SKM-1 (cell line): Measurements from ENCODE around the gene TIMM10.

Experiments used
- DNase-seq: peaks from one replicate; lab custom pipeline; 2025; ENCODE audit not compliant: unreplicated experiment; lab: John Stamatoyannopoulos, UW

The TIMM10 gene, protein sequence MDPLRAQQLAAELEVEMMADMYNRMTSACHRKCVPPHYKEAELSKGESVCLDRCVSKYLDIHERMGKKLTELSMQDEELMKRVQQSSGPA

GRCh38 chr11:57530596-57531507 lies at the start of gene TIMM10:
TIMM10 (minus strand) TSS chr11:57530754; CDS start chr11:57530189, 565 bp downstream.
- peak; percentile 99 for DNase-seq

- no peak for DNase-seq
Observed at GRCh38 chr11:57574061-57574460, 43.5 kb upstream of the TIMM10 start.

DNA sequence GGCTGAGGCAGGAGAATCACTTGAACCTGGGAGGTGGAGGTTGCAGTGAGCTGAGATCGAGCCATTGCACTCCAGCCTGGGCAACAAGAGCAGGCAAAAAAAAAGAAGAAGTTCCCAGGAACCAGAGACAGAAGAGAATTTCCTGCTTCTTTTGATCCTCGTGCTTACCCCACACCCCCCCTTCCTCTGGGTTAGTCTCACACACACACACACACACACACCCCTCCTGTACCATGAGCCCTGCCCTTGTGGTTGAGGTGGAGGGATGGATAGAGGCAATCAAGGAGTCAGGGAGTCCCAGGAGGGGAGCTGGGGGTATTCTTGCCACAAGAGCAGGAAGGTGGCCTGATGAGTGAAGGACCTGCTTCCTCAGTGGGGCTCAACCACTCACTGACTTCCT lies 41.1 kb upstream of the TIMM10 start:
- DNase-seq: peak; percentile 49

GRCh38 chr11:57568330-57568766 lies 37.8 kb upstream of the TIMM10 start:
- peak; percentile 56 for DNase-seq

GRCh38 chr11:57567515-57568329 lies 37.2 kb upstream of the TIMM10 start, which contains the start of gene UBE2L6:
UBE2L6 (minus strand) TSS chr11:57567672; CDS start chr11:57567611, 61 bp downstream.
- DNase-seq: no peak

DNA sequence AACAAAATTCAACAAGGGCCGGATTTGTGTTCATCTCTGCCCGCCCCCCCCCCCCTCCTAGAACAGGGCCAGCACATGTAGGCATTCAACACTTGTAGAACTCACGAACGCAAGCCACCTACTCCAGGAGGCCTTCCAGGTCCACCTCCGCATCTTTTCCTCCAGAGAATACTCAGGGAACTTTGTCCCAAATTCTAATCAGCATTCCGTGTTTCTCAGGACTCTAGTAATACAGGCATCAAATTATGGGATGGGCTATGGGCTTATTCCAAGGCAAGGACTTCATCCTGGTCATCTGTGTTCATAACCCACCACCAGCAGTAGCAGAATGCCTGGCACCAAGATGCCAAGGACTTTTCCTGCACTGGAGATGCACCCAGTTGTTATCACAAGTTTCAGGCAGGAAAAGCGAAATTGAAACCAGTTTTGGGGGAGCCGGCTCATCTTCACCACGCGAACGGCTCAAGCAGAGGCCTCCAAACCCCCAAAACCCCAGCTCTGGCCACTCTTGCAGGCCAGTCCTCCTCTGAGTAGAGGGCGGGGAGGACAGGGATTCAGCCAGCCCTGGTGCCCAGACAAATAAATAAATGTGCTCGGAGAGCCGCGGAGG lies 36.5 kb upstream of the TIMM10 start:
- DNase-seq: no peak

DNA sequence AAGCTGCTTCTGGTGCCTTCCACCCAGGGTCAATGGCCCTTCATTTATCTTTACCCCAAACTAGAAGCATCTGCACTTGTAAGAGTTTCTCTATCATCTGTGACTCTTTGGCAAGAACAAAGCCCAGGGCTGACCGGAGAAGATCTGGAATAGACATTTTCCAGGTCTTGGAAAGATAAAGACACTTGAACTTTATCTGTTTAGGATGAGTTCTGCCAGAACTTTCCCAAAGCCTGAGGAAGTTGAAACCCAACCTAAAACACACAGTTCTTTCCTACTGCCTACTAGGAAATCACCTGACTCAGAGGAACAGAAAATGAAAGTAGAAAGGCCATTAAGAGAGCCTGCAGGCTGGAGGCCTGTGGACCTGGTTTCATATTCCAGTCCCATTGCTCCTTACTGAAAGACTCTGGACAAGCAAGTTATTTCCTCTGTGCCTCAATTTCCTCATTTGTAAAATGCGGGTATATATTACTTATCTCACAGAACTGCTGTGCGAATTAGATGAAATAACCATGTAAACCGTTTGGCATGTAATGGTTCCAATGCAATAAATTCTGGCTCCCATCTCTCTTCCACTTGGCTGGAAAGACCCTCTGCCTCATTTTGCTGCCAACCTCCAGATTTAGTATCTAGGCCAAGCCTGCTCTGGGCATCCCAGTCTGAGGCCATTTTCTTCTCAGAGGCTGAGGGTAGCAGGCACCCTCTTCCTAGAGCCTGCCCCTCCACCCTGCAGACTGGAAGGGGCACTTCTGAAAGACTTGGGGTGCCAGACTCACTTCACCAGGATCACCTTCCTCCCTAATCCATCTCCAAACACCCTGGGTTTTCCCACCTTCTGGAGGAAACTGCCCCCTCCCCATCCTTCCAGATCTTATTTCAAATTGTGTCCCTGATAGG lies 35.7 kb upstream of the TIMM10 start:
- DNase-seq: no peak

GRCh38 chr11:57562596-57562995 lies 32.0 kb upstream of the TIMM10 start:
- no peak for DNase-seq

DNA sequence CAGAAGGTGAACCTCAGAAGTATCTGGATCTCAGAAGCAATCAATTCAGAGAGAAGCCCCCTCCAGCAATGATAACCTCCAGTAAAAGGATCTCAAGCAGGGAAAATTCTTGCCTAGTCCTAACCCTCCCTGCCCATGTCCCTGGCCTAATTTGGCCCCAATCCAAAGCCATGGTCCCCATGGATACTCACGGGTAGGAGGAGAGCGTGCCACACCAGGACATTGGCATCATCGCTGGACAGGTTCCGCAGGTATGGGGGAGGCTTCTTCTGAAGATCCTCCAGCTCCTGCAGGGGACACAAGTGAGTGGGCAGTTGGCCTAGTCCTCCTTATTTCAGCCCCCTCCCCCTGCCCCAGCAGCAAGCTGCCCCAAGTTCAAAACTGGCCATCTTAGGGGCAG lies 29.6 kb upstream of the TIMM10 start:
- no peak for DNase-seq

GRCh38 chr11:57556041-57556440 lies 25.5 kb upstream of the TIMM10 start:
- DNase-seq: no peak

- DNase-seq: no peak
Observed at GRCh38 chr11:57555393-57555792, 24.8 kb upstream of the TIMM10 start.

- DNase-seq: no peak
Observed at GRCh38 chr11:57552479-57552878, 21.9 kb upstream of the TIMM10 start.

DNA sequence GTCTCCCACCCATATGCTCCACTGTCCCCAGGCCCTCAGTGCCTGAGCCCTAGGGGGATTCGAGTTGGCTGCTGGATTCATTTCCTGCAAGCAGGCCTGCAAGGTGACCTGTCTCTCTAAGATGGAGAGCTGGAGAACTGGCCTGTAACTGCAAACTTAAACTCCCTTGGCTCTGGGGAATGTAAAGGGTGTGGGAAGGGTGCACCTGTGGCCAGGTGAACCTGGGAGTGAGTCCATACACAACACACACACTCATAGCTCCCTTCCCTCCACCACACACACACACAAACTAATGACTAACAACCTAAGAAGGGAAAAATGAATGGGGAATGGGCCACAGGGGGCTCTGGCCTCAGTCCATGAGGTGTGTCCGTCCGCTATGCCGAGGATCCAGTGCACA lies 21.4 kb upstream of the TIMM10 start:
- DNase-seq: no peak

DNA sequence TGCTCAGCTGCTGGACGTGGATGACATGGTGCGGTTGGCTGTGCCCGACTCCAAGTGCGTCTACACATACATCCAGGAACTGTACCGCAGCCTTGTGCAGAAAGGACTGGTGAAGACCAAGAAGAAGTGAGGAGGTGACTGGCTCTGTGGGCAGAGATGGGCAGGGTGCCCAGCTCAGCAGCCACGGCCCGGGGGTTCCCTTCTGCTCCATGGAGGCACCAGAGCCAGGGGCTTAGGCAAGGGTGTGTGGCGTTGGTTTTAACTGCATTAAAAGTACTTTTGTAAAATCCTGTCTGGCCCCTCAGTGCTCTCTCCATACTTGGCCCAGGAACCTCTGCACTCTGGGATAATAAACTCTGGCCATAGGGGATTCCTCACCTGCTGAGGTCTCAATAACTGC lies 19.4 kb upstream of the TIMM10 start:
- DNase-seq: no peak

DNA sequence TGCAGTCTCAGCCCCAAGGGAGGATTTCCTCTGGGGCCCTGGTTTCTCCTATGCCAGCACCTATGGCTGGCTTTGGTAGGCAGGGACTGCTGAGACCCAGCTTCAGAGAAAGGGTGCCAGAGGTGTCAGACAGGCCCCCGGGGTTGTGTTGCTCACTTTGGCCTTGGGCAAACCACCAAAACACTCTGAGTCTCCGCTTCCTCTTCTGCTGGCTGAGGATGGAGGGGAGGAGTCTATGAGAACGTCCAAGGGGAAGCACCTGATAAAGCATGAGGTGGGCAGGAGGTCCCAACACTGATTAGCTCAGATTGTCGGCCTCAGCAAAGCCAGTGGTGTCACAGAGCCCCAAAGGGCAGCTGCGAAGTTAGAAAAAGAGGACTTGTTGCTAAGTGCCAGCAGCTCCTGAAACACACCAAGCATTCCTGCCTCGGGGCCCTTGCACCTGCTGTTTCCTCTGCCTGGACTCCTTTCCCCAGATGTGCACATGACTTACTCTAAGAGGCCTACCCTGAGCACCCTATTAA lies 17.4 kb upstream of the TIMM10 start:
- DNase-seq: no peak

GRCh38 chr11:57546869-57547475 lies 16.4 kb upstream of the TIMM10 start:
- DNase-seq: no peak

- no peak for DNase-seq
Observed at GRCh38 chr11:57546451-57546850, 15.9 kb upstream of the TIMM10 start.

GRCh38 chr11:57545883-57546282 lies 15.3 kb upstream of the TIMM10 start:
- no peak for DNase-seq

GRCh38 chr11:57544566-57544965 lies 14.0 kb upstream of the TIMM10 start:
- no peak for DNase-seq

GRCh38 chr11:57543593-57543992 lies 13.0 kb upstream of the TIMM10 start:
- no peak for DNase-seq
